Heart left ventricle (tissue), 13 donors: Measurements from ENCODE around the gene MGMT.

Experiments
- POLR2A ChIP-seq, 2 donors: fragments of 450-650 bp; IDR thresholded peaks; one replicate each; pipeline ENCODE4 v1.6.1; 2017; ENCODE audit warnings: antibody characterized with exemption in 2 of 2, mild to moderate bottlenecking in 2 of 2, moderate library complexity in 2 of 2
- TF ChIP-seq, protein P1 (sequence below), 12 donors: fragments of 200-600 bp; sonication (generic) in 4 of 12; IDR thresholded peaks; one replicate each; pipeline versions ENCODE4 v1.5.0 to v1.8.0; 2018 to 2022; ENCODE audit warnings: antibody characterized with exemption in 12 of 12, mild to moderate bottlenecking in 5 of 12
- donor health status: ischemic (EF 13 %, LVEDD 7.1; RV severe dilation, severe dysfunction).
- donor health status: DM: no; HTN: yes; CAD: no.
- donor health status: DM: no; HTN: no; CAD: no.
- donor health status: ischemic (EF 25% LVEDD 6.9; RV normal size, moderate dysfunction).
- donor health status: ischemic (EF 25% LVEDD 5.7; RV mildly dilated, moderate dysfunction).
- donor health status: ischemic (EF 35%, LVEDD 5.7; RV mildly dilated, moderate dysfunction).
- donor health status: nonischemic (EF 11% LVEDD 7.7; RV severe dilation, severe dysfunction).
- donor health status: DM: yes; HTN: yes; CAD: no.
- donor health status: PGD.
- donor health status: ischemic (EF 29% LVEDD 5.4; RV normal size, mild dysfunction).
- donor health status: nonischemic (EF 23%, LVEDD 6.1; RV moderate dilation, normal function).

DNA sequence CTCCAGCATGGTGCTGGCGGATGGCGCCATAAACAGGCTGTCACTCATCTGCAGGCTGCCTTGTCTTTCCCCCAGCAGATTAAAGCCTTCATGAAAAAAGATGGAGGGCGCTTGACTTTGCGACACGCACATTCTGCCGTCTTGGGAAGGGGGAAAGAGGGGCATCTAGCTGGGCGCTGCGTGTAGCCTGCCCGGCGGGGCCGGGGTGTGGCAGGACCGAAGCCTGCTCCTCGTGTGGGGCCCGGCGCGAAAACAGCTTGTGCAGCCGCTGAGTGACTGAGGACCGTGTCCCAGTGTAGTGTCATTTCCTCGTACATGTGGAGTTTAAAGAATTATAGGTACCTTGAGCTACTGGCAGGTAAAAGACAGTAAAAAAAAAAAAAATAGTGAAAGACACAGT is 97.9 kb downstream of the MGMT start:
- TF ChIP-seq, protein P1, sequence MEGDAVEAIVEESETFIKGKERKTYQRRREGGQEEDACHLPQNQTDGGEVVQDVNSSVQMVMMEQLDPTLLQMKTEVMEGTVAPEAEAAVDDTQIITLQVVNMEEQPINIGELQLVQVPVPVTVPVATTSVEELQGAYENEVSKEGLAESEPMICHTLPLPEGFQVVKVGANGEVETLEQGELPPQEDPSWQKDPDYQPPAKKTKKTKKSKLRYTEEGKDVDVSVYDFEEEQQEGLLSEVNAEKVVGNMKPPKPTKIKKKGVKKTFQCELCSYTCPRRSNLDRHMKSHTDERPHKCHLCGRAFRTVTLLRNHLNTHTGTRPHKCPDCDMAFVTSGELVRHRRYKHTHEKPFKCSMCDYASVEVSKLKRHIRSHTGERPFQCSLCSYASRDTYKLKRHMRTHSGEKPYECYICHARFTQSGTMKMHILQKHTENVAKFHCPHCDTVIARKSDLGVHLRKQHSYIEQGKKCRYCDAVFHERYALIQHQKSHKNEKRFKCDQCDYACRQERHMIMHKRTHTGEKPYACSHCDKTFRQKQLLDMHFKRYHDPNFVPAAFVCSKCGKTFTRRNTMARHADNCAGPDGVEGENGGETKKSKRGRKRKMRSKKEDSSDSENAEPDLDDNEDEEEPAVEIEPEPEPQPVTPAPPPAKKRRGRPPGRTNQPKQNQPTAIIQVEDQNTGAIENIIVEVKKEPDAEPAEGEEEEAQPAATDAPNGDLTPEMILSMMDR (IDR thresholded peaks at IDR 0.05) = no peak
- TF ChIP-seq POLR2A (IDR thresholded peaks at IDR 0.05) = no peak
